Measurements from ENCODE around the gene CNTNAP2. TPM values are rescaled to one million over a fixed set of nuclear protein-coding genes. Genes with fewer than 3 reads are reported as not detected.

The CNTNAP2 gene
- total RNA-seq, 1 experiment from 2014 or later = 60.0 TPM

DNA sequence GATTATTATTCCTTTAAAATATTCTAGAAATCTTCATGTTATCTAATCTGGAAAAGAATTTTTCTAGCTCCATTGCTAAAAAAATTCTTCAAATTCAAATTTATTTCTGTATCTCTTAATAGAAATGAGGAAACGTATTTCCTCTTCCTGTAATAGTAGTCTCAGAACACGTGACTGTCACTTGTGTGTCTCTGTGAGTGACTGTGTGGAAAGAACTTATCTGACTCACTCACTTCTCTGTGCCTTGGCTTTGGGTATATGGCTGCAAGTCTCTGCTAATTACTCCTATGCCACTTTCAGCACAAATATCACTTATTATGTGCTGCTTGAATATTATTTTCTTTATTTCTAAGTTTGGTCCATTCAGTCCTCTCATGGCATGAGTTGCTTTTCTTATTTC lies 132.7 kb downstream of the CNTNAP2 start:
- no peak for DNase-seq (ENCODE audit: low spot score)
- CTCF ChIA-PET = no interaction called here
- Histone ChIP-seq H3K27me3 (replicated peaks; ENCODE audit: insufficient read depth, low read depth, low read length, poor library complexity) (no peaks in the 10 kb centered on the region), H3K27ac (ENCODE audit: low read depth, low read length, poor library complexity, severe bottlenecking) (no peak overlapping the region), H3K4me1 (ENCODE audit: insufficient read depth, low read length, poor library complexity, severe bottlenecking) (no peaks in the 10 kb centered on the region), H3K9me3 (ENCODE audit: low read depth, low read length, poor library complexity, severe bottlenecking) (no peaks in the 10 kb centered on the region), H3K36me3 (ENCODE audit: insufficient read depth, low read length, poor library complexity, severe bottlenecking) (no peaks in the 10 kb centered on the region), H3K4me3 (ENCODE audit: low read depth, low read length, poor library complexity, severe bottlenecking) (no peak overlapping the region)
- intact Hi-C loops (cut with micrococcal nuclease; ENCODE audit: unreplicated experiment) = no loop called here
- TF ChIP-seq, protein P1, sequence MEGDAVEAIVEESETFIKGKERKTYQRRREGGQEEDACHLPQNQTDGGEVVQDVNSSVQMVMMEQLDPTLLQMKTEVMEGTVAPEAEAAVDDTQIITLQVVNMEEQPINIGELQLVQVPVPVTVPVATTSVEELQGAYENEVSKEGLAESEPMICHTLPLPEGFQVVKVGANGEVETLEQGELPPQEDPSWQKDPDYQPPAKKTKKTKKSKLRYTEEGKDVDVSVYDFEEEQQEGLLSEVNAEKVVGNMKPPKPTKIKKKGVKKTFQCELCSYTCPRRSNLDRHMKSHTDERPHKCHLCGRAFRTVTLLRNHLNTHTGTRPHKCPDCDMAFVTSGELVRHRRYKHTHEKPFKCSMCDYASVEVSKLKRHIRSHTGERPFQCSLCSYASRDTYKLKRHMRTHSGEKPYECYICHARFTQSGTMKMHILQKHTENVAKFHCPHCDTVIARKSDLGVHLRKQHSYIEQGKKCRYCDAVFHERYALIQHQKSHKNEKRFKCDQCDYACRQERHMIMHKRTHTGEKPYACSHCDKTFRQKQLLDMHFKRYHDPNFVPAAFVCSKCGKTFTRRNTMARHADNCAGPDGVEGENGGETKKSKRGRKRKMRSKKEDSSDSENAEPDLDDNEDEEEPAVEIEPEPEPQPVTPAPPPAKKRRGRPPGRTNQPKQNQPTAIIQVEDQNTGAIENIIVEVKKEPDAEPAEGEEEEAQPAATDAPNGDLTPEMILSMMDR (conservative IDR thresholded peaks at IDR 0.05; ENCODE audit: low read depth, low read length) = no peak
- TF ChIP-seq EZH2 (IDR thresholded peaks at IDR 0.05; ENCODE audit: borderline replicate concordance, low read depth, low read length, poor library complexity, severe bottlenecking) = no peak
- no TSS peak for BruUV-seq (replicated peaks)
- POLR2A ChIA-PET (ENCODE audit: low non-redundant PET) = no interaction called here

DNA sequence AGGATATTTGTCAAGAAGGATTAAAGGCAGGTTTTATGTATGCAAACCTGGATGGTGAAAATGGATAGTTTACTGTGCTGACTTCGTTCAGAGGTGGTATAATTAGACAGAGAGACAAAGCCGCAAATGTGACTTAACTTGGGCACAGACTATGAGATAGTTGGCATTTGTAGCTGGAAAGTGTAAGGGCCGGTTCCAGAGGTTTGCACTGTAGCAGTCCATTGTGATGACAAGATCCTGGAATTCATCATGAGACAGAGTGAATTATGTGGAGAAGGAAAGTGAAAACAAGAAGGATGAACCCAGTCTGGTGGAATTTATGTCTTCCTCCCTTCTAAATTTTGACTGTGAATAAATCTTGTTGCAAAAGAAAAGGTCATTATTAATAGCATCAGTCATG lies 139.0 kb downstream of the CNTNAP2 start:
- BruUV-seq (replicated peaks) = no TSS peak
- Histone ChIP-seq H3K27ac (ENCODE audit: low read depth, low read length, poor library complexity, severe bottlenecking) (no peak overlapping the region), H3K36me3 (ENCODE audit: insufficient read depth, low read length, poor library complexity, severe bottlenecking) (no peaks in the 10 kb centered on the region), H3K27me3 (replicated peaks; ENCODE audit: insufficient read depth, low read depth, low read length, poor library complexity) (no peaks in the 10 kb centered on the region), H3K4me3 (ENCODE audit: low read depth, low read length, poor library complexity, severe bottlenecking) (no peak overlapping the region), H3K9me3 (ENCODE audit: low read depth, low read length, poor library complexity, severe bottlenecking) (peaks cover 5% of the 10 kb centered on the region), H3K4me1 (ENCODE audit: insufficient read depth, low read length, poor library complexity, severe bottlenecking) (no peaks in the 10 kb centered on the region)
- intact Hi-C loops (cut with micrococcal nuclease; ENCODE audit: unreplicated experiment) = no loop called here
- CTCF ChIA-PET = no interaction called here
- TF ChIP-seq EZH2 (IDR thresholded peaks at IDR 0.05; ENCODE audit: borderline replicate concordance, low read depth, low read length, poor library complexity, severe bottlenecking) = no peak
- TF ChIP-seq, protein P1 (conservative IDR thresholded peaks at IDR 0.05; ENCODE audit: low read depth, low read length) = no peak
- POLR2A ChIA-PET (ENCODE audit: low non-redundant PET) = no interaction called here
- DNase-seq (ENCODE audit: low spot score) = no peak

- H3K36me3 ChIP-seq (ENCODE audit: insufficient read depth, low read length, poor library complexity, severe bottlenecking) = no peaks in the 10 kb centered on the region
- no peaks in the 10 kb centered on the region for H3K4me1 ChIP-seq (ENCODE audit: insufficient read depth, low read length, poor library complexity, severe bottlenecking)
- peaks cover 11% of the 10 kb centered on the region for H3K9me3 ChIP-seq (ENCODE audit: low read depth, low read length, poor library complexity, severe bottlenecking)
- no peak for TF ChIP-seq EZH2 (IDR thresholded peaks at IDR 0.05; ENCODE audit: borderline replicate concordance, low read depth, low read length, poor library complexity, severe bottlenecking)
- TF ChIP-seq, protein P1 (conservative IDR thresholded peaks at IDR 0.05; ENCODE audit: low read depth, low read length) = no peak
- CTCF ChIA-PET = no interaction called here
- POLR2A ChIA-PET (ENCODE audit: low non-redundant PET) = no interaction called here
- H3K4me3 ChIP-seq (ENCODE audit: low read depth, low read length, poor library complexity, severe bottlenecking) = no peak overlapping the region
- DNase-seq (ENCODE audit: low spot score) = no peak
- intact Hi-C loops (cut with micrococcal nuclease; ENCODE audit: unreplicated experiment) = no loop called here
- no peaks in the 10 kb centered on the region for H3K27me3 ChIP-seq (replicated peaks; ENCODE audit: insufficient read depth, low read depth, low read length, poor library complexity)
- no TSS peak for BruUV-seq (replicated peaks)
- no peak overlapping the region for H3K27ac ChIP-seq (ENCODE audit: low read depth, low read length, poor library complexity, severe bottlenecking)
These were observed 145.9 kb downstream of the CNTNAP2 start for GRCh38 chr7:146262527-146262926.
